ENCODE measurements around the gene TRIO.

TRIO gene

DNA sequence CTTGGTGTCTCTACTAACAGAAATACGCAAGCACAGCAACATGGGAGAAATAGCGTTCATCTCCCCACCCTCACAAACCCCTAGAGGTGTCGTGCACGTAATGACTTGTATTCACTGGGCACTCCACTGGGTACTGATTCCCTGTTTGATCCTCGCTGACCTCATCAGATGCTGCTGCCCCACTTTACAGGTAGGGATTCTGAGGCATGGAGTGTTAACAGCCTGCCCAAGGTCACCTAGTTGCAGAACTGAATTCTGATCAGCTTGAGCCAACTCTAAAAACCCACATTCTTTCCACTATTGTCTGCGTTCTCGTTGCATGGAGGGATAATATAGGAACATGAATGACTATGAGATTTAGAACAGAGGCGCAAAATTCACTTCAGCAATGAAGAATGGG, 96.3 kb downstream of the TRIO start:
- DNase-seq (ENCODE audit: low read depth) = no peak
- TF ChIP-seq, protein P1, sequence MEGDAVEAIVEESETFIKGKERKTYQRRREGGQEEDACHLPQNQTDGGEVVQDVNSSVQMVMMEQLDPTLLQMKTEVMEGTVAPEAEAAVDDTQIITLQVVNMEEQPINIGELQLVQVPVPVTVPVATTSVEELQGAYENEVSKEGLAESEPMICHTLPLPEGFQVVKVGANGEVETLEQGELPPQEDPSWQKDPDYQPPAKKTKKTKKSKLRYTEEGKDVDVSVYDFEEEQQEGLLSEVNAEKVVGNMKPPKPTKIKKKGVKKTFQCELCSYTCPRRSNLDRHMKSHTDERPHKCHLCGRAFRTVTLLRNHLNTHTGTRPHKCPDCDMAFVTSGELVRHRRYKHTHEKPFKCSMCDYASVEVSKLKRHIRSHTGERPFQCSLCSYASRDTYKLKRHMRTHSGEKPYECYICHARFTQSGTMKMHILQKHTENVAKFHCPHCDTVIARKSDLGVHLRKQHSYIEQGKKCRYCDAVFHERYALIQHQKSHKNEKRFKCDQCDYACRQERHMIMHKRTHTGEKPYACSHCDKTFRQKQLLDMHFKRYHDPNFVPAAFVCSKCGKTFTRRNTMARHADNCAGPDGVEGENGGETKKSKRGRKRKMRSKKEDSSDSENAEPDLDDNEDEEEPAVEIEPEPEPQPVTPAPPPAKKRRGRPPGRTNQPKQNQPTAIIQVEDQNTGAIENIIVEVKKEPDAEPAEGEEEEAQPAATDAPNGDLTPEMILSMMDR (IDR thresholded peaks at IDR 0.05; ENCODE audit: control insufficient read depth, extremely low read depth, insufficient read depth) = no peak

DNA sequence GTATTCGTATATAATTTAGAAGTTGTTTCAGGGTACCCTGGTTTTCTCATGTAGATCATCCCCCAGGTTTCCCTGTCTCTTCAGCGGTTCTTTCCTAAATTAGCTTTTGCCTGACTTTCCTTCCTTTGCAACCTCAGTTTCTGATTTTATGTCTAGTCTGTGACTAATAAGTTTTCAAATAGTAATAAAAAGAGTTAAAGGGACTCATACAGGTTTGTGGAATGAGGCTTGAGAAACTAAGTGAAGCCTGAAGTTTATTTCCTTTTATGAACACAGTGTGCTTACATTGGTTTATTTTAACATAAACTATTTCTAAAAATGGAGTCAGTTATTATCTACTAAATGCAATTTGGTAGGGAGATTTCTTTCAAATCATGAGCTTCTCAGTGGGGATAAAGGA, 96.8 kb downstream of the TRIO start:
- DNase-seq (ENCODE audit: low read depth) = no peak
- H3K4me3 ChIP-seq (ENCODE audit: low read depth, low read length) = no peak overlapping the region
- TF ChIP-seq, protein P1 (IDR thresholded peaks at IDR 0.05; ENCODE audit: control insufficient read depth, extremely low read depth, insufficient read depth) = no peak

More for the DNA sequence above, 96.3 kb downstream of the TRIO start:
- no peak overlapping the region for H3K4me3 ChIP-seq (ENCODE audit: low read depth, low read length)

DNA sequence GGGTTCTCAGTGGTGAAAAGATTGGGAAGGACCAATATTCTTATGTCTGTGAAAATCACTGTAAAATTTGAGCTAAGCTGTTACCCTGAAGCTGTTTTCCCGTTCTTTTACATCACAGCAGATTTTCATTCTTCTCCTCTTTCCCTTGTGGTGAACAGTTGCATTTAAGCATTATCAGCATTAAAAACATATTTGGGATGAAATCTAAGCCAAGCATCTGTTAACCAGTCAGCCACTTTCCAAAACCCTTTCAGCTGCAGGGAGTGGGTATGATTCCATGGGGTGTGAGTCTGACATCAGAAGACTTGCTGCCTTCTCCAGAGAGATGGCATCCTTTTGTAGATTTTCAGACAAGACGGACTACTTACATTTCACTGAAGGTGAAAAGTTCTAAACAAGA, 97.2 kb downstream of the TRIO start:
- no peak for DNase-seq (ENCODE audit: low read depth)
- TF ChIP-seq, protein P1 (IDR thresholded peaks at IDR 0.05; ENCODE audit: control insufficient read depth, extremely low read depth, insufficient read depth) = no peak
- H3K4me3 ChIP-seq (ENCODE audit: low read depth, low read length) = no peak overlapping the region

DNA sequence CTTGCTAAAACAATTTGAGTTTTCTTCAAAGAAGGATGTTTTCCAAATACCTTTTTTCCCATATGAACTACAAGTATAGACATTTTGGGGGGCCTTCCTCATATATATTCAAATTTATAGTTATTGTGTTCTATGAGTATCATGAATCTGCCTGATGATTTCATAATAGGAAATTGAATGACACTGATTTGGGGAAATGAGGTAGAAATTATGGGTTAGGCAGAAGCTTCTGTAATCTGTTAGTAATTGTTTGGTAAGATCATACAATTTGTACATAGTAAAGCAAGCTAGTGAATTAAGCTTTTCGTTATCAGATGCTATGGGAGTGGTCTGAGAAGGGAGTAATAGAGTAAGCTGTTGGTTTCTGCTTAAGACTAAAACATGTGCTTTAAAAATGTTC, 98.0 kb downstream of the TRIO start:
- no peak overlapping the region for H3K4me3 ChIP-seq (ENCODE audit: low read depth, low read length)
- DNase-seq (ENCODE audit: low read depth) = no peak
- TF ChIP-seq, protein P1 (IDR thresholded peaks at IDR 0.05; ENCODE audit: control insufficient read depth, extremely low read depth, insufficient read depth) = no peak

DNA sequence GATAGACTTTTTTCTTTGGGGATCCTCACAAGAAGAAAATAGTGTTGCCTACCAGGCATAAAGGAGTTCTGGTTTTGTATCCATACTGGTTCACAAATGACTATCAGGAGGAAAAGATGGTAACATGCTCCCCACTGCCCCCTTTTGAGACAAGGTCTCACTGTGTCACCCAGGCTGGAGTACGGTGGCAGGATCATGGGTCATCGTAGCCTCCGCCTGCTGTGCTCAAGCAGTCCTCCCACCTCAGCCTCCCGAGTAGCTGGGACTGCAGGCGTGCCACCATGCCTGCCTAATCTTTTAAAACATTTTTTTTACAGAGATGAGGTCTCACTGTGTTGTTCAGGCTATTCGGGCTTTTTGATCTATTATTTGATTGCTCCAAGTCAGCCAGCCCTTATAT, 99.3 kb downstream of the TRIO start:
- TF ChIP-seq, protein P1 (IDR thresholded peaks at IDR 0.05; ENCODE audit: control insufficient read depth, extremely low read depth, insufficient read depth) = no peak
- DNase-seq (ENCODE audit: low read depth) = no peak
- no peak overlapping the region for H3K4me3 ChIP-seq (ENCODE audit: low read depth, low read length)

DNA sequence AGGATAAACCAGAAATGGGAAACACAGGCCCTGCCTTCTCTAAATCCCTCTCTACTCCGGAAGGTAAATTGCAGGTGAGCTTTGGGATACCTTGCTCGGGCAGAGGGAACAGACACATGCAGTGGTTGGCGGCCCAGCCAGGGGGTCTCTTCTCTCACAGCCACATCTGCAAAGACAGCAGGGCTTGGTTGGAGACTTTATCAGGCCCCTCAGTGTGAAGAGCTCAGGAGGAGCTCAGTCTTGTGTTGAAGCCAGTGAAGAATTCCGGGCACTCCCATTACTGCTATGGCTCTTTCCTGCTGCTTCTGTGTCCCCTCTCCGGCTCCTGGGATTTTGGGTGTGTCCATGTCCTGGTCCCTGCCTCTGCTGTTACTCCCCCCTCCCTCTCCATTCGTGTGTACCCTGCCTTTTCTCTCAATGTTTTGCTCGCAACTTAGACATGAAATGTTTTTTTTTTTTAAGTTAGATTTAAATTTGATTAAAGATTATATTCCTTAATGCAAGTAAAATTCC, 99.8 kb downstream of the TRIO start:
- H3K4me3 ChIP-seq (ENCODE audit: low read depth, low read length) = no peak overlapping the region
- TF ChIP-seq, protein P1 (IDR thresholded peaks at IDR 0.05; ENCODE audit: control insufficient read depth, extremely low read depth, insufficient read depth) = no peak
- no peak for DNase-seq (ENCODE audit: low read depth)

DNA sequence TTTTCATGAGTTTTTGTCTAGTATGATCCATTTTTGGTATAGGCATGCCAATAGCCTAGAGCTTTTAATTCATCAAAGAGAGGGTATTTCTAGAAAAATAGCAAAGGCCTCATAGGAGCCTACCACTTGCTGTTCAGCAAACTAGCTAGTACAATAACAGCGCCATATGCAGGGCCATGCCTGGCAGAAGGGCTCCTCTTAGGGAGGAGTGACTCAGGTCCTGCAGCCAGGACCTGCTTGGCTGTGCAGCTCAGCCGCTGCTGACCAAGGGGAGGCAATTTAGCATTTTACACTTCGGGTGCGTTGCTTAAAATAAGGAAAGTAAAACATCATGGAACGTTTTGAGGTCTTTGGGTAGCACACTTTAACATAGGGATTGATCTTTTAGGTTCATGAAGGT, 100.6 kb downstream of the TRIO start:
- TF ChIP-seq, protein P1 (IDR thresholded peaks at IDR 0.05; ENCODE audit: control insufficient read depth, extremely low read depth, insufficient read depth) = no peak
- H3K4me3 ChIP-seq (ENCODE audit: low read depth, low read length) = no peak overlapping the region
- no peak for DNase-seq (ENCODE audit: low read depth)
